GM23338 (cell line): ENCODE measurements around the gene KLC1. TPM values are rescaled to one million over a fixed set of nuclear protein-coding genes. Genes with fewer than 3 reads are reported as not detected.

Source experiments
- CREB1 ChIP-seq: fragments of 250-450 bp; sonication (Bioruptor Pico); IDR thresholded peaks from 2 replicates; pipeline ENCODE4 v1.5.0; 2020; ENCODE audit warnings: low read depth, mild to moderate bottlenecking, moderate library complexity
- EZH2 ChIP-seq: fragments of 200-600 bp; sonication (generic); IDR thresholded peaks from one replicate; pipeline ENCODE4 v1.8.0; 2017; ENCODE audit warnings: antibody characterized with exemption, mild to moderate bottlenecking, low read depth; ENCODE audit not compliant: unreplicated experiment
- JUNB ChIP-seq: IDR thresholded peaks from one replicate; pipeline ENCODE4 v1.6.1; 2016; ENCODE audit warnings: antibody characterized with exemption; ENCODE audit not compliant: unreplicated experiment
- NANOG ChIP-seq: IDR thresholded peaks from 2 replicates; pipeline ENCODE4 v1.6.1; 2016; ENCODE audit warnings: antibody characterized with exemption, borderline replicate concordance
- STAT1 ChIP-seq: IDR thresholded peaks from one replicate; pipeline ENCODE4 v1.6.1; 2016; ENCODE audit warnings: antibody characterized with exemption; ENCODE audit not compliant: unreplicated experiment
- ZNF114 ChIP-seq: fragments of 250-450 bp; sonication (Bioruptor Pico); IDR thresholded peaks from 2 replicates; pipeline ENCODE4 v1.5.0; 2020; ENCODE audit warnings: mild to moderate bottlenecking, moderate library complexity
- polyA plus RNA-seq: library from polyadenylated mRNA; unstranded; fragments of >200 nt; fragmentation: Nextera tagmentation; extraction: Ambion mirVana; gene quantifications from 2 replicates; pipeline ENCODE4 v1.2.1, GENCODE V29; 2016
- total RNA-seq: library from RNA; depleted of rRNA; stranded (reverse); fragments of >200 nt; shearing (Covaris generic); gene quantifications from 2 replicates; pipeline ENCODE4 v1.2.3, GENCODE V29; 2014
- TF ChIP-seq, protein P1 (sequence below): fragments of 250-450 bp; sonication (Bioruptor Pico); IDR thresholded peaks from 2 replicates; pipeline ENCODE4 v1.5.0; 2020; ENCODE audit warnings: mild to moderate bottlenecking, moderate library complexity
- TF ChIP-seq, protein P2 (sequence below), 2 experiments: fragments of 200-600 bp in 1 of 2; sonication (generic) in 1 of 2; conservative IDR thresholded peaks; 2 replicates each; pipeline versions ENCODE4 v1.5.1 to v1.6.1; 2016 to 2017; ENCODE audit warnings: antibody characterized with exemption in 2 of 2, low read depth in 2 of 2, mild to moderate bottlenecking in 2 of 2, moderate library complexity in 1 of 2

Gene KLC1
- total and polyA plus RNA-seq, 2 experiments from 2014 or later = 165 to 308 TPM

DNA sequence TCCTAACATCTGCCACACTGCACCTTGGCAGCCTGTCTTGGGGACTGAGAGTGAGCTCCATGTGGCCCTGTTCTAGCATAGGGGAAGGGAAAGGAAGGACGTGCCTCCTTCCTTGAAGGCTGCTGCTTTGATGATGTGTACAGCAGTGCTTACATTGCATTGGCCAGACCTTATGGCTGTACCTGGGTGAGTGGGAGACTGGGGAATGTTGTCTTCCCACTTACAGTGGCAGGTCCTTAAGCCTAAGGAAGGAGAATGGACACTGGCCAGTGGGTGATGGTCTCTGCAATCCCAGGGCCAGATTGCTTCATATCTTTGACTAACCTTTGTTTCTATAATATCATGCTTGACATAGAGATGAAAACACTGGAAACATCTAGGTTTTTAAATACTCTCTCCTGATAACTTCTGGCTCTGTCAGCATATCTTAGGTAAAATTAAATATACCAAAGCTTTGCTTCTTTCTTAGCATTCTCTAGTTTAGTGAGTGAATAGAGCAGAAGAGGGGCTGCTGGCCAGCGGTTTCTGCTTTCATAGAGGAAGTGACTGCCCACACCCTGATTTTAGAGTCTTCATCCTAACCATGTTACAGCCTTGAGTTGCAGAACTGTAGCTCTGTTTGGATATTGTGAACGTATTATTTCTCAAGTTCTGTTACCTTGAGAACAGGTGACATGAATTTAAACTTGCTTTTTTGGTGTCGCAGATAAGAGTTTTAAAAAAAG, 27.2 kb downstream of the KLC1 start (continued):
- TF ChIP-seq, protein P1, sequence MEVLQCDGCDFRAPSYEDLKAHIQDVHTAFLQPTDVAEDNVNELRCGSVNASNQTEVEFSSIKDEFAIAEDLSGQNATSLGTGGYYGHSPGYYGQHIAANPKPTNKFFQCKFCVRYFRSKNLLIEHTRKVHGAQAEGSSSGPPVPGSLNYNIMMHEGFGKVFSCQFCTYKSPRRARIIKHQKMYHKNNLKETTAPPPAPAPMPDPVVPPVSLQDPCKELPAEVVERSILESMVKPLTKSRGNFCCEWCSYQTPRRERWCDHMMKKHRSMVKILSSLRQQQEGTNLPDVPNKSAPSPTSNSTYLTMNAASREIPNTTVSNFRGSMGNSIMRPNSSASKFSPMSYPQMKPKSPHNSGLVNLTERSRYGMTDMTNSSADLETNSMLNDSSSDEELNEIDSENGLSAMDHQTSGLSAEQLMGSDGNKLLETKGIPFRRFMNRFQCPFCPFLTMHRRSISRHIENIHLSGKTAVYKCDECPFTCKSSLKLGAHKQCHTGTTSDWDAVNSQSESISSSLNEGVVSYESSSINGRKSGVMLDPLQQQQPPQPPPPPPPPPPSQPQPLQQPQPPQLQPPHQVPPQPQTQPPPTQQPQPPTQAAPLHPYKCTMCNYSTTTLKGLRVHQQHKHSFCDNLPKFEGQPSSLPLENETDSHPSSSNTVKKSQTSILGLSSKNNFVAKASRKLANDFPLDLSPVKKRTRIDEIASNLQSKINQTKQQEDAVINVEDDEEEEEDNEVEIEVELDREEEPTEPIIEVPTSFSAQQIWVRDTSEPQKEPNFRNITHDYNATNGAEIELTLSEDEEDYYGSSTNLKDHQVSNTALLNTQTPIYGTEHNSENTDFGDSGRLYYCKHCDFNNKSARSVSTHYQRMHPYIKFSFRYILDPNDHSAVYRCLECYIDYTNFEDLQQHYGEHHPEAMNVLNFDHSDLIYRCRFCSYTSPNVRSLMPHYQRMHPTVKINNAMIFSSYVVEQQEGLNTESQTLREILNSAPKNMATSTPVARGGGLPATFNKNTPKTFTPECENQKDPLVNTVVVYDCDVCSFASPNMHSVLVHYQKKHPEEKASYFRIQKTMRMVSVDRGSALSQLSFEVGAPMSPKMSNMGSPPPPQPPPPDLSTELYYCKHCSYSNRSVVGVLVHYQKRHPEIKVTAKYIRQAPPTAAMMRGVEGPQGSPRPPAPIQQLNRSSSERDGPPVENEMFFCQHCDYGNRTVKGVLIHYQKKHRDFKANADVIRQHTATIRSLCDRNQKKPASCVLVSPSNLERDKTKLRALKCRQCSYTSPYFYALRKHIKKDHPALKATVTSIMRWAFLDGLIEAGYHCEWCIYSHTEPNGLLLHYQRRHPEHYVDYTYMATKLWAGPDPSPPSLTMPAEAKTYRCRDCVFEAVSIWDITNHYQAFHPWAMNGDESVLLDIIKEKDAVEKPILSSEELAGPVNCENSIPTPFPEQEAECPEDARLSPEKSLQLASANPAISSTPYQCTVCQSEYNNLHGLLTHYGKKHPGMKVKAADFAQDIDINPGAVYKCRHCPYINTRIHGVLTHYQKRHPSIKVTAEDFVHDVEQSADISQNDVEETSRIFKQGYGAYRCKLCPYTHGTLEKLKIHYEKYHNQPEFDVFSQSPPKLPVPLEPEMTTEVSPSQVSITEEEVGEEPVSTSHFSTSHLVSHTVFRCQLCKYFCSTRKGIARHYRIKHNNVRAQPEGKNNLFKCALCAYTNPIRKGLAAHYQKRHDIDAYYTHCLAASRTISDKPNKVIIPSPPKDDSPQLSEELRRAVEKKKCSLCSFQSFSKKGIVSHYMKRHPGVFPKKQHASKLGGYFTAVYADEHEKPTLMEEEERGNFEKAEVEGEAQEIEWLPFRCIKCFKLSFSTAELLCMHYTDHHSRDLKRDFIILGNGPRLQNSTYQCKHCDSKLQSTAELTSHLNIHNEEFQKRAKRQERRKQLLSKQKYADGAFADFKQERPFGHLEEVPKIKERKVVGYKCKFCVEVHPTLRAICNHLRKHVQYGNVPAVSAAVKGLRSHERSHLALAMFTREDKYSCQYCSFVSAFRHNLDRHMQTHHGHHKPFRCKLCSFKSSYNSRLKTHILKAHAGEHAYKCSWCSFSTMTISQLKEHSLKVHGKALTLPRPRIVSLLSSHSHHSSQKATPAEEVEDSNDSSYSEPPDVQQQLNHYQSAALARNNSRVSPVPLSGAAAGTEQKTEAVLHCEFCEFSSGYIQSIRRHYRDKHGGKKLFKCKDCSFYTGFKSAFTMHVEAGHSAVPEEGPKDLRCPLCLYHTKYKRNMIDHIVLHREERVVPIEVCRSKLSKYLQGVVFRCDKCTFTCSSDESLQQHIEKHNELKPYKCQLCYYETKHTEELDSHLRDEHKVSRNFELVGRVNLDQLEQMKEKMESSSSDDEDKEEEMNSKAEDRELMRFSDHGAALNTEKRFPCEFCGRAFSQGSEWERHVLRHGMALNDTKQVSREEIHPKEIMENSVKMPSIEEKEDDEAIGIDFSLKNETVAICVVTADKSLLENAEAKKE (CRISPR knock-in tag) = no peak
- TF ChIP-seq NANOG (no peak), STAT1 (no peak), EZH2 (no peak), CREB1 (CRISPR knock-in tag) (no peak), ZNF114 (CRISPR knock-in tag) (no peak), JUNB (no peak)
- TF ChIP-seq, protein P2, sequence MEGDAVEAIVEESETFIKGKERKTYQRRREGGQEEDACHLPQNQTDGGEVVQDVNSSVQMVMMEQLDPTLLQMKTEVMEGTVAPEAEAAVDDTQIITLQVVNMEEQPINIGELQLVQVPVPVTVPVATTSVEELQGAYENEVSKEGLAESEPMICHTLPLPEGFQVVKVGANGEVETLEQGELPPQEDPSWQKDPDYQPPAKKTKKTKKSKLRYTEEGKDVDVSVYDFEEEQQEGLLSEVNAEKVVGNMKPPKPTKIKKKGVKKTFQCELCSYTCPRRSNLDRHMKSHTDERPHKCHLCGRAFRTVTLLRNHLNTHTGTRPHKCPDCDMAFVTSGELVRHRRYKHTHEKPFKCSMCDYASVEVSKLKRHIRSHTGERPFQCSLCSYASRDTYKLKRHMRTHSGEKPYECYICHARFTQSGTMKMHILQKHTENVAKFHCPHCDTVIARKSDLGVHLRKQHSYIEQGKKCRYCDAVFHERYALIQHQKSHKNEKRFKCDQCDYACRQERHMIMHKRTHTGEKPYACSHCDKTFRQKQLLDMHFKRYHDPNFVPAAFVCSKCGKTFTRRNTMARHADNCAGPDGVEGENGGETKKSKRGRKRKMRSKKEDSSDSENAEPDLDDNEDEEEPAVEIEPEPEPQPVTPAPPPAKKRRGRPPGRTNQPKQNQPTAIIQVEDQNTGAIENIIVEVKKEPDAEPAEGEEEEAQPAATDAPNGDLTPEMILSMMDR (conservative IDR thresholded peaks at IDR 0.05; ENCODE audit: low read depth in 2 of 2) = no peak
